ENCODE measurements around the gene PRDM4.

- TF ChIP-seq CTCF (conservative IDR thresholded peaks at IDR 0.05; ENCODE audit: low read depth, low read length) (peak; percentile 59), CHD1 (IDR thresholded peaks at IDR 0.05; ENCODE audit: low read depth, low read length) (no peak), BHLHE40 (IDR thresholded peaks at IDR 0.05; ENCODE audit: low read depth, low read length) (peak; percentile 72), USF2 (IDR thresholded peaks at IDR 0.05; ENCODE audit: low read depth, low read length) (peak; percentile 49), RFX5 (IDR thresholded peaks at IDR 0.05; ENCODE audit: low read depth, low read length) (no peak), MAZ (IDR thresholded peaks at IDR 0.05; ENCODE audit: borderline replicate concordance, low read depth, low read length) (peak; percentile 95), SMC3 (IDR thresholded peaks at IDR 0.05; ENCODE audit: low read depth, low read length) (peak; percentile 25; the same call in 1 of the 2 replicates), MAFK (IDR thresholded peaks at IDR 0.05; ENCODE audit: low read depth, low read length) (no peak; the same call in 1 of the 2 replicates), POLR2A (IDR thresholded peaks at IDR 0.05; ENCODE audit: low read depth, low read length) (peak; percentile 96), RAD21 (IDR thresholded peaks at IDR 0.05; ENCODE audit: low read length) (peak; percentile 57), RCOR1 (IDR thresholded peaks at IDR 0.05; ENCODE audit: insufficient replicate concordance, low read length) (no peak)
These were observed at the start of gene PRDM4 for GRCh38 chr12:107760809-107761501.
